IMR-90 (cell line): ENCODE data around the gene APPBP2. TPM values are rescaled to one million over a fixed set of nuclear protein-coding genes. Genes with fewer than 3 reads are reported as not detected.
A peak's percentile ranks its signal among the peaks of the same experiment; 100 is the strongest.

Experiments used
- ATAC-seq: fragments of 200-7000 bp; cut with Tn5 transposase; 2 replicates; pipeline ENCODE4 v1.9.1; 2020; ENCODE audit warnings: low read depth, mild to moderate bottlenecking, moderate library complexity
- BruUV-seq: library from RNA; stranded (reverse); fragments of 400-500 nt; replicated peaks from 2 replicates; lab custom pipeline; 2021; lab: Mats Ljungman, UMichigan
- CTCF ChIA-PET: fragments of 300-600 bp; formaldehyde crosslinking; extraction: SDS; loops from one replicate; lab custom pipeline; 2021; ENCODE audit warnings: antibody characterized with exemption; lab: Yijun Ruan, JAX
- POLR2A ChIA-PET: fragments of 300-600 bp; sonication (Branson Sonifier 250); formaldehyde crosslinking; loops from one replicate; lab custom pipeline; 2022; ENCODE audit warnings: antibody characterized with exemption; ENCODE audit not compliant: unreplicated experiment; lab: Charles Lee
- DNase-seq: peaks from one replicate; pipeline ENCODE4 v3.0.0; 2013
- H2AFZ ChIP-seq: replicated peaks from 2 replicates; pipeline ENCODE3; 2013; ENCODE audit warnings: low read length, mild to moderate bottlenecking; ENCODE audit not compliant: poor library complexity
- H2AK5ac ChIP-seq: 2 replicates; pipeline ENCODE4 v1.6.1; 2013; ENCODE audit warnings: low read depth, low read length, inconsistent platforms
- H2AK9ac ChIP-seq: replicated peaks from 2 replicates; pipeline ENCODE3; 2013; ENCODE audit warnings: mild to moderate bottlenecking, low read depth, low read length, moderate library complexity; ENCODE audit not compliant: poor library complexity
- H2BK120ac ChIP-seq: 2 replicates; pipeline ENCODE4 v1.6.1; 2013; ENCODE audit warnings: low read depth, low read length, inconsistent platforms
- H2BK15ac ChIP-seq: 3 replicates; pipeline ENCODE4 v1.6.1; 2013; ENCODE audit warnings: low read depth, low read length, inconsistent platforms
- H2BK20ac ChIP-seq: 2 replicates; pipeline ENCODE4 v1.6.1; 2013; ENCODE audit warnings: low read depth, mild to moderate bottlenecking, inconsistent platforms, low read length, moderate library complexity
- H2BK5ac ChIP-seq: 2 replicates; pipeline ENCODE4 v1.6.1; 2013; ENCODE audit warnings: mild to moderate bottlenecking, low read depth, low read length, inconsistent platforms; ENCODE audit not compliant: poor library complexity, severe bottlenecking
- H3K14ac ChIP-seq: replicated peaks from 2 replicates; pipeline ENCODE4 v1.6.1; 2013; ENCODE audit warnings: low read depth, low read length, inconsistent platforms
- H3K18ac ChIP-seq: 2 replicates; pipeline ENCODE4 v1.6.1; 2013; ENCODE audit warnings: low read depth, low read length, control low read depth
- H3K23ac ChIP-seq: 2 replicates; pipeline ENCODE4 v1.6.1; 2013; ENCODE audit warnings: low read depth, low read length, inconsistent platforms
- H3K27ac ChIP-seq: 2 replicates; pipeline ENCODE4 v1.5.1; 2013; ENCODE audit warnings: mild to moderate bottlenecking, control low read depth, low read length; ENCODE audit not compliant: insufficient read depth
- H3K27me3 ChIP-seq: 2 replicates; pipeline ENCODE4 v1.6.1; 2013; ENCODE audit warnings: low read length; ENCODE audit not compliant: control insufficient read depth, insufficient read depth
- H3K36me3 ChIP-seq: 2 replicates; pipeline ENCODE4 v1.6.1; 2013; ENCODE audit warnings: low read length, mixed read lengths; ENCODE audit not compliant: control insufficient read depth, insufficient read depth
- H3K4ac ChIP-seq: 2 replicates; pipeline ENCODE4 v1.6.1; 2013; ENCODE audit warnings: low read depth, low read length, inconsistent platforms
- H3K4me1 ChIP-seq: 2 replicates; pipeline ENCODE4 v1.6.1; 2013; ENCODE audit warnings: low read length, mixed read lengths; ENCODE audit not compliant: control insufficient read depth, insufficient read depth
- H3K4me2 ChIP-seq: 2 replicates; pipeline ENCODE4 v1.6.1; 2013; ENCODE audit warnings: low read depth, mild to moderate bottlenecking, control low read depth, low read length, moderate library complexity
- H3K4me3 ChIP-seq: 2 replicates; pipeline ENCODE4 v1.5.1; 2013; ENCODE audit warnings: low read depth, mild to moderate bottlenecking, control low read depth, low read length, moderate library complexity; ENCODE audit not compliant: insufficient read depth
- H3K56ac ChIP-seq: 2 replicates; pipeline ENCODE4 v1.6.1; 2013; ENCODE audit warnings: low read length, inconsistent platforms; ENCODE audit not compliant: insufficient read depth; ENCODE audit errors: extremely low read depth
- H3K79me1 ChIP-seq, 2 experiments: 2 replicates each; pipeline ENCODE4 v1.6.1; 2013; ENCODE audit warnings: low read length in 2 of 2, inconsistent platforms in 1 of 2, low read depth in 1 of 2
- H3K9ac ChIP-seq: 2 replicates; pipeline ENCODE4 v1.6.1; 2013; ENCODE audit warnings: low read depth, low read length, control low read depth
- H3K9me1 ChIP-seq: 2 replicates; pipeline ENCODE4 v1.6.1; 2013; ENCODE audit warnings: low read length, inconsistent platforms; ENCODE audit not compliant: insufficient read depth
- H3K9me3 ChIP-seq: 2 replicates; pipeline ENCODE4 v1.6.1; 2013; ENCODE audit warnings: low read length; ENCODE audit not compliant: control insufficient read depth, insufficient read depth
- H4K20me1 ChIP-seq: 2 replicates; pipeline ENCODE4 v1.6.1; 2013; ENCODE audit warnings: low read length, inconsistent platforms; ENCODE audit not compliant: insufficient read depth
- H4K5ac ChIP-seq: 2 replicates; pipeline ENCODE4 v1.6.1; 2013; ENCODE audit warnings: mild to moderate bottlenecking, low read depth, low read length, control low read depth
- H4K8ac ChIP-seq, 2 experiments: 2 replicates each; pipeline ENCODE4 v1.6.1; 2013; ENCODE audit warnings: low read depth in 2 of 2, low read length in 2 of 2, control low read depth in 1 of 2, inconsistent platforms in 1 of 2
- H4K91ac ChIP-seq: 2 replicates; pipeline ENCODE4 v1.6.1; 2013; ENCODE audit warnings: low read depth, low read length, inconsistent platforms; ENCODE audit not compliant: insufficient read depth
- CEBPB ChIP-seq: IDR thresholded peaks from 2 replicates; pipeline ENCODE4 v1.6.1; 2012; ENCODE audit warnings: low read depth, low read length, improper control_type of control experiment
- CHD1 ChIP-seq: IDR thresholded peaks from 2 replicates; pipeline ENCODE4 v1.6.1; 2012; ENCODE audit warnings: low read depth, low read length, improper control_type of control experiment
- FOS ChIP-seq: fragments of 150-350 bp; IDR thresholded peaks from 2 replicates; pipeline ENCODE4 v1.6.1; 2016; ENCODE audit warnings: low read depth, low read length
- MAFK ChIP-seq: IDR thresholded peaks from 2 replicates; pipeline ENCODE4 v1.6.1; 2012; ENCODE audit warnings: low read depth, low read length, improper control_type of control experiment
- MXI1 ChIP-seq: IDR thresholded peaks from 2 replicates; pipeline ENCODE4 v1.6.1; 2012; ENCODE audit warnings: low read depth, mild to moderate bottlenecking, low read length, moderate library complexity, borderline replicate concordance
- NFE2L2 ChIP-seq: fragments of 150-350 bp; IDR thresholded peaks from 2 replicates; pipeline ENCODE4 v1.6.1; 2016; ENCODE audit warnings: low read depth, mild to moderate bottlenecking, low read length
- POLR2A ChIP-seq: IDR thresholded peaks from 2 replicates; pipeline ENCODE4 v1.6.1; 2012; ENCODE audit warnings: mild to moderate bottlenecking, low read depth, low read length
- WGBS, 2 experiments: methylation state at CpG; one replicate each; pipeline versions ENCODE4 v1.1.5 to v1.1.7; 2013; ENCODE audit warnings: missing lambda C conversion rate in 2 of 2; ENCODE audit not compliant: insufficient read length in 1 of 2; ENCODE audit errors: extremely low coverage in 2 of 2; 5-methylcytosine and 5-hydroxymethylcytosine counted together
- dilution Hi-C: fragments of 300-500 bp; cut with HindIII; formaldehyde crosslinking; loops from one replicate; pipeline ENCODE4 v1.14.3; 2018; ENCODE audit warnings: low sequenced_read_pairs; ENCODE audit not compliant: unreplicated experiment
- in situ Hi-C: fragments of 300-500 bp; cut with MboI; formaldehyde crosslinking; loops from 3 replicates; pipeline ENCODE4 v1.14.3; 2019; ENCODE audit warnings: low sequenced_read_pairs, inconsistent platforms, mixed read lengths
- intact Hi-C: fragments of 100-400 bp; cut with micrococcal nuclease; formaldehyde crosslinking; loops from 2 replicates; pipeline ENCODE4 v1.10.0; 2022
- polyA plus RNA-seq, 3 experiments: library from polyadenylated mRNA; depleted of rRNA; stranded (reverse); fragments of >200 nt; gene quantifications; 2 replicates each; pipeline ENCODE4 v1.2.3, GENCODE V29; 2012; ENCODE audit warnings: low replicate concordance in 1 of 3
- total RNA-seq: library from RNA; depleted of rRNA; stranded (reverse); fragments of >200 nt; gene quantifications from 2 replicates; pipeline ENCODE4 v1.2.3, GENCODE V29; 2012

Gene APPBP2
- total and polyA plus RNA-seq, 2 of the 4 experiments (the other 2 are of a cell fraction): 12.3 to 93.9 TPM

DNA sequence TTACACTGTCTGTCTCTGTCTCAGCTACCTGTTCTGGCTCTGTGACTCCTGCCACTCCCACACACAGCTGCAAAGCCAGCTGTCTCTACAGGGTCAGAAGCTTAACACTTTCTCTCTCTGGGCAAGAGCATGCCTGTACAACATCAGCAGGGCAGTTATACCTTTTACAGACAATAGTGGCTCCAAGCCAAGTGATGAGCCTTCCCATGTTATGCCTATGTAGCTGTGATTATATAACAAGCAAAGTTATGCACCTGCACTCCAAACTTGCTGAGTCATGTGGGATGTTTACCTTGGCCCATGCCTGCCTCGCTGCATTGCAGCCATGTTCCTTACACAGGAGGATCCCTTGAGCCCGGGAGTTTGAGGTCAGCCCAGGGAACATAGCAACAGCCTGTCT lies 31.8 kb upstream of the APPBP2 start:
- no peak for TF ChIP-seq MXI1
- peak; percentile 74 for TF ChIP-seq NFE2L2
- no peak for TF ChIP-seq MAFK
- TF ChIP-seq CHD1: no peak
- TF ChIP-seq FOS: no peak
- no peak for TF ChIP-seq CEBPB
- no peak for TF ChIP-seq POLR2A

More for the DNA sequence above, 31.8 kb upstream of the APPBP2 start:
- H3K4me3 ChIP-seq: no peak overlapping the region
- H3K4me2 ChIP-seq: no peak overlapping the region
- H3K4ac ChIP-seq: no peak overlapping the region
- POLR2A ChIA-PET: interaction anchor here (0.6 kb wide), 1 partner anchor 37 kb away, joined by 3 read pairs; no protein-coding TSS in a partner anchor
- no peak overlapping the region for H4K8ac ChIP-seq
- DNase-seq (no peak), ATAC-seq (no peak)
- no peak overlapping the region for H2BK120ac ChIP-seq
- no peak overlapping the region for H3K23ac ChIP-seq
- H3K18ac ChIP-seq: no peak overlapping the region
- H3K9ac ChIP-seq: no peak overlapping the region
- no peak overlapping the region for H3K56ac ChIP-seq
- H3K36me3 ChIP-seq: no peaks in the 10 kb centered on the region
- H3K27me3 ChIP-seq: no peaks in the 10 kb centered on the region
- H3K9me3 ChIP-seq: peaks cover 4% of the 10 kb centered on the region
- H4K5ac ChIP-seq: no peak overlapping the region
- no peak overlapping the region for H2BK20ac ChIP-seq
- H2BK15ac ChIP-seq: no peak overlapping the region
- no peaks in the 10 kb centered on the region for H3K4me1 ChIP-seq
- dilution Hi-C loops (no loop called here), intact Hi-C loops (no loop called here), in situ Hi-C loops (no loop called here)
- no peak overlapping the region for H2AK9ac ChIP-seq
- H3K9me1 ChIP-seq: 0 out of 2 replicates have a peak, but pooled peaks cover 4% of the 10 kb centered on the region
- H3K79me1 ChIP-seq: no peaks in the 10 kb centered on the region
- no TSS peak for BruUV-seq
- H2AK5ac ChIP-seq: no peak overlapping the region
- H2BK5ac ChIP-seq: no peak overlapping the region
- H2AFZ ChIP-seq: no peak overlapping the region
- no CpG with 5 or more reads among the region's 2 CpGs for WGBS, 2 experiments
- no peak overlapping the region for H4K91ac ChIP-seq
- H3K27ac ChIP-seq: no peak overlapping the region
- H4K20me1 ChIP-seq: no peaks in the 10 kb centered on the region
- CTCF ChIA-PET: no interaction called here
- no peak overlapping the region for H3K14ac ChIP-seq
